Measurements from ENCODE around the gene CACNA1A. TPM values are rescaled to one million over a fixed set of nuclear protein-coding genes. Genes with fewer than 3 reads are reported as not detected.
"Not testable (repeated sequence)": the region's sequence is repeated elsewhere in the genome, so short reads cannot be mapped to it uniquely, and the experiment has no call there.

CACNA1A gene
- total RNA-seq = 0.21 TPM

- no peaks in the 10 kb centered on the region for H3K9me3 ChIP-seq (ENCODE audit: low read depth, low read length)
- no peaks in the 10 kb centered on the region for H3K4me1 ChIP-seq (ENCODE audit: insufficient read depth, low read length)
- no peak within 1 kb of the TSS for H3K4me3 ChIP-seq (ENCODE audit: low read length)
- H3K27me3 ChIP-seq (ENCODE audit: insufficient read depth, low read length) = peaks cover 46% of the 10 kb centered on the region
These were observed at the start of gene CACNA1A for GRCh38 chr19:13506471-13506820. CACNA1A (minus strand) TSS chr19:13506479; CDS start chr19:13506224, 255 bp downstream.

DNA sequence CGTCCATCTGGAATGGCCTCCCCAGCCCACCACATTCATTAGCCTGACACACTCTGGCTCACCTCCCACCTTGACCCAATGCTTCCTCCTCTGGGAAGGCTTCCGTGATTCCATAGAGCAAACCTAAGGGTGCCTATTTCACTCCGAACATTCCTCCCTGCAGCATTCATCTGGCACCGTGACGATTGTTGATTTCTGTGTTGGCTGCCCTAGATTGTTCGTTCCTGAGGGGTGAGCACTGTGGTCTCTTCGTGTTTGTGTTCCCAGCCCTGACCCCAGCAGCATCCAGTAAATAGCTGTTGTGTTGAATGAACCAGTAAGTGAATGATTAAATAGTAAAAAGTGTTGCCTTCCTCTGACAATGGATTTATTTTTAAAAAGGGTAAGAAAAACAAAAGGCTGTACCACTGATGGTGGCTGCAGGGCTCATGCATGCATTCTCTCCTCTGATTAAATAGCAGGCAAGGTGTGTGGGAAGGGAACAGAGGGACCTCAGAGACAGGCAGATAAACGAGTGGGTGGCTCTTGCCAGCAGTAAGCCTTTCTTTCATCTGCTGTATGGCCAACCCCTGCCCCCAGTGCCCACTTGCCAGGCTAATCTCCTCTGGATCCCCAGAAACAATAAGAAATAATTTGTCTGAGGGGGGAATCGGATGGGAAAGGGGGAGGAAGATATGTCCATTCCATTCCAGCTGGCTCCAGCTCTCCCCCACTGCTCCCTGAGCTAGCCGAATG, 48.4 kb upstream of the CACNA1A start:
- Histone ChIP-seq H3K4me1 (ENCODE audit: insufficient read depth, low read length) (no peaks in the 10 kb centered on the region), H3K9me3 (ENCODE audit: low read depth, low read length) (no peaks in the 10 kb centered on the region), H3K27me3 (ENCODE audit: insufficient read depth, low read length) (peaks cover 5% of the 10 kb centered on the region), H3K4me3 (ENCODE audit: low read length) (no peak overlapping the region)

GRCh38 chr19:13553880-13554400, 47.7 kb upstream of the CACNA1A start:
- no peak overlapping the region for H3K4me3 ChIP-seq (ENCODE audit: low read length)
- no peaks in the 10 kb centered on the region for H3K9me3 ChIP-seq (ENCODE audit: low read depth, low read length)
- H3K4me1 ChIP-seq (ENCODE audit: insufficient read depth, low read length) = no peaks in the 10 kb centered on the region
- H3K27me3 ChIP-seq (ENCODE audit: insufficient read depth, low read length) = peaks cover 5% of the 10 kb centered on the region

- Histone ChIP-seq H3K27me3 (ENCODE audit: insufficient read depth, low read length) (peaks cover 2% of the 10 kb centered on the region), H3K4me3 (ENCODE audit: low read length) (no peak overlapping the region), H3K4me1 (ENCODE audit: insufficient read depth, low read length) (no peaks in the 10 kb centered on the region), H3K9me3 (ENCODE audit: low read depth, low read length) (no peaks in the 10 kb centered on the region)
These were observed 41.9 kb upstream of the CACNA1A start for GRCh38 chr19:13548131-13548530.

DNA sequence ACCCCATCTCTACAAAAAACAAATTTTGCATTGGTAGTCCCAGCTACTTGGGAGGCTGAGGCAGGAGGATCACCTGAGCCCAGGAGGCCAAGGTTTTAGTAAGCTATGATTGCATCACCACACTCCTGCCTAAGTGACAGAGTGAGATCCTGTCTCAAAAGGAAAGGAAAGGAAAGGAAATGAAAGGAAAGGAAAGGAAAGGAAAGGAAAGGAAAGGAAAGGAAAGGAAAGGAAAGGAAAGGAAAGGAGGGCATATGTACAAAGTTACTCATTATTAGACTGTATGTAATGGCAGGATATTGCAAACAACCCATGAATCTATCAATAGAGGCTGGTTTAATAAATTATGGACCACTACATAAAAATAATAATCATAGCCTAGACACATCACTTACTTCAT, 40.8 kb upstream of the CACNA1A start:
- H3K9me3 ChIP-seq (ENCODE audit: low read depth, low read length) = no peaks in the 10 kb centered on the region
- peaks cover 2% of the 10 kb centered on the region for H3K27me3 ChIP-seq (ENCODE audit: insufficient read depth, low read length)
- H3K4me3 ChIP-seq (ENCODE audit: low read length) = no peak overlapping the region
- H3K4me1 ChIP-seq (ENCODE audit: insufficient read depth, low read length) = no peaks in the 10 kb centered on the region

GRCh38 chr19:13544423-13544822, 38.1 kb upstream of the CACNA1A start:
- H3K9me3 ChIP-seq (ENCODE audit: low read depth, low read length) = no peaks in the 10 kb centered on the region

DNA sequence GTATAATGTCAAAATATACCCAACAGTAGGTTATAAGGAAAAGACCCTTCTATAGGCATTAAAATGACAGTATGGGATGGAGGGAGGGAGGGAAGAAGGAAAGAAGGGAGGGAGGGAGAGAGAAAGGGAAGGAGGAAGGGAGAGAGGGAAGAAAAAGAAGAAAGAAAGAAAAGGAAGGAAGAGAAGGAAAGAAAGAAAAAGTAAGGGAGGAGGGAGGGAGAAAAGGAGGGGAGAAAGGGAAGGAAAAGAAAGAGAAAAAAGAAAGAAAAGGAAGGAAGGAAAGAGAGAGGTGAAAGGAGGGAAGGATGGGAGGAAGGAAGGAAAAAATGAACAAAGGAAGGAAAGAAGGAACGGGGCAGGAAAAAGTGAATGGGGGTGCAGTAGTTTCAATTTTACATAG, 35.3 kb upstream of the CACNA1A start:
- H3K9me3 ChIP-seq (ENCODE audit: low read depth, low read length) = no peaks in the 10 kb centered on the region
- no peaks in the 10 kb centered on the region for H3K4me1 ChIP-seq (ENCODE audit: insufficient read depth, low read length)
- no peak overlapping the region for H3K4me3 ChIP-seq (ENCODE audit: low read length)
- no peaks in the 10 kb centered on the region for H3K27me3 ChIP-seq (ENCODE audit: insufficient read depth, low read length)

More at GRCh38 chr19:13544423-13544822, 38.1 kb upstream of the CACNA1A start:
- Histone ChIP-seq H3K4me1 (ENCODE audit: insufficient read depth, low read length) (no peaks in the 10 kb centered on the region), H3K4me3 (ENCODE audit: low read length) (no peak overlapping the region), H3K27me3 (ENCODE audit: insufficient read depth, low read length) (no peaks in the 10 kb centered on the region)

DNA sequence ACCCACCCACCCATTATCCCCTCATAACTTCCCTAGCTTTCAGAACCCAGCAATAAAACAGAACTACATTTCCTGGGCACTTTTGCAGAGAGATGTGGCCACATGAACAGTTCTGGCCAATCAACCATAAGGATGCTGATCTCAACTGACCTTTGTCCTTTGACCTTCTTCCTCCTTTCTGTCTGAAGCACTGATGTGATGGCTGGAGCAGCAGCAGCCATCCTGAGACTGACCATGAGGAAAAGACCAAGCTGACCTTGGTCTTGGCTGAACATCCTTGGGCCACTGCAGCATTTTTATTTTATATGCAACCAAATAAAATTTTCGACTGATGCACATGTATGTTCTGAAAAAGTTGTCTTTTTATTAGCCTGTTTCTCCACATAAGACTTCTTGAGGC, 33.1 kb upstream of the CACNA1A start:
- no peak overlapping the region for H3K4me3 ChIP-seq (ENCODE audit: low read length)
- no peaks in the 10 kb centered on the region for H3K4me1 ChIP-seq (ENCODE audit: insufficient read depth, low read length)
- no peaks in the 10 kb centered on the region for H3K9me3 ChIP-seq (ENCODE audit: low read depth, low read length)

GRCh38 chr19:13538601-13539253, 32.4 kb upstream of the CACNA1A start:
- Histone ChIP-seq H3K9me3 (ENCODE audit: low read depth, low read length) (no peaks in the 10 kb centered on the region), H3K4me3 (ENCODE audit: low read length) (no peak overlapping the region), H3K4me1 (ENCODE audit: insufficient read depth, low read length) (no peaks in the 10 kb centered on the region), H3K27me3 (ENCODE audit: insufficient read depth, low read length) (no peaks in the 10 kb centered on the region)

More for the DNA sequence above, 33.1 kb upstream of the CACNA1A start:
- H3K27me3 ChIP-seq (ENCODE audit: insufficient read depth, low read length) = no peaks in the 10 kb centered on the region

DNA sequence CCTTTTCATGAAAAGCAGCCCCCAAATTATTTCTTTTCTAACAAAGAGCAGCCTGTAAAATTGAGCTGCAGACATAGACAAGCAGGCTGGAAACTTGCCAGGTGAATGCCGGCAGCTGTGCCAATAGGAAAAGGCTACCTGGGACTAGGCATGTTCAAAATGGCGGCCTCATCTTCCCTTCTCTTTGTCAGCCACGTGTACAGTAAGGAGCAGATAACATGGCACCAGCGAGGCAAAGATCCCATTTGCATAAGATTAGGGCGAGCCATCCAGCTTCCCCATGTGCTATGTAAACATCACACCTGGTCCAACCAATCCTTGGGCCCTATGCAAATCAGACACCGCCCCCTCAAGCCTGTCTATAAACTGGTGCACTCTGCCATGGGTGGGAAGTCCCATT, 31.2 kb upstream of the CACNA1A start:
- H3K4me1 ChIP-seq (ENCODE audit: insufficient read depth, low read length) = no peaks in the 10 kb centered on the region
- no peaks in the 10 kb centered on the region for H3K9me3 ChIP-seq (ENCODE audit: low read depth, low read length)
- no peak overlapping the region for H3K4me3 ChIP-seq (ENCODE audit: low read length)
- H3K27me3 ChIP-seq (ENCODE audit: insufficient read depth, low read length) = no peaks in the 10 kb centered on the region

DNA sequence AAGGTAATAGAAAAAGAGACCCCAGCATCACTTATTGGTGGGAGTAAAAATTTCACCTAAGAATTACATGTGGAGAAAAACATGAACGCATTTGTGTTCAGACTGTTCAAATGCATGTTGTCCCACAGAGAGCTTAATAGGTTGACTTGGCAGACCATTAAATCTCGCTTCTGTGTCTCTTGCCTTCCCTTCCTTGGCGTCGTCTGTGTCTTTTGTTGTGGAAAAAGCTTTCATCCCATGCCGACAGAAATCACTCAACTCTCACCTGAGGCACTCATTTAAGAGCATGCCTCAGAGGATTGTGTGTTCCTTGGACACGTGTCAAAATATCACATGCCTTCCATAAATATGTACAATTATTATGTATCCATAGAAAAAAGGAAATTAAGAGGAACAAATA, 24.4 kb upstream of the CACNA1A start:
- H3K4me3 ChIP-seq (ENCODE audit: low read length) = no peak overlapping the region
- no peaks in the 10 kb centered on the region for H3K9me3 ChIP-seq (ENCODE audit: low read depth, low read length)
- no peaks in the 10 kb centered on the region for H3K27me3 ChIP-seq (ENCODE audit: insufficient read depth, low read length)
- no peaks in the 10 kb centered on the region for H3K4me1 ChIP-seq (ENCODE audit: insufficient read depth, low read length)

- not testable (repeated sequence) for H3K4me1 ChIP-seq (ENCODE audit: insufficient read depth, low read length); H3K4me3 ChIP-seq (ENCODE audit: low read length); H3K9me3 ChIP-seq (ENCODE audit: low read depth, low read length); H3K27me3 ChIP-seq (ENCODE audit: insufficient read depth, low read length)
These were observed 23.4 kb upstream of the CACNA1A start for GRCh38 chr19:13529721-13530120.

- no peaks in the 10 kb centered on the region for H3K27me3 ChIP-seq (ENCODE audit: insufficient read depth, low read length)
- no peaks in the 10 kb centered on the region for H3K4me1 ChIP-seq (ENCODE audit: insufficient read depth, low read length)
- H3K4me3 ChIP-seq (ENCODE audit: low read length) = no peak overlapping the region
- H3K9me3 ChIP-seq (ENCODE audit: low read depth, low read length) = no peaks in the 10 kb centered on the region
These were observed 20.3 kb upstream of the CACNA1A start for GRCh38 chr19:13526552-13526951.

- Histone ChIP-seq H3K9me3 (ENCODE audit: low read depth, low read length) (peaks cover 19% of the 10 kb centered on the region), H3K4me3 (ENCODE audit: low read length) (no peak overlapping the region), H3K4me1 (ENCODE audit: insufficient read depth, low read length) (no peaks in the 10 kb centered on the region), H3K27me3 (ENCODE audit: insufficient read depth, low read length) (peaks cover 3% of the 10 kb centered on the region)
These were observed 14.8 kb upstream of the CACNA1A start for GRCh38 chr19:13521066-13521465.

DNA sequence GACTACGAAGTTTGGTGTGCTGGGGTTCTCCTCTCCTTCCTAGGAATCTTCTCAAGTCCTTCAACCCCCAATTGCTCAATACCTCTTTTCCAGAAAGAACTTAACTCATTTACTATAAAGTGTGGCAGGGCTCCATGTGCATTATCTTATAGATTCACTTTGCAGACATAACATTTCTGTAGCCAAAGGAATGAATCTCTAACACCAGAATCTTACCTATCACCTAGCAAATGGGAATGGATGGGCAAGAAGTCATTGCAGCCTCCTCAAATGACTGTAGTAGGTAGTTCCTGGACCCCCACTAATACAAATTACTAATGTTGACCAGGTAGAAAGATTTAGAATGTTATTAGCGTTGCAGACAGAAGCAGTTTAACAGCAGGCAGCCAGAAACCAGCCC, 5.7 kb upstream of the CACNA1A start:
- H3K4me3 ChIP-seq (ENCODE audit: low read length) = no peak overlapping the region
- no peaks in the 10 kb centered on the region for H3K4me1 ChIP-seq (ENCODE audit: insufficient read depth, low read length)
- H3K9me3 ChIP-seq (ENCODE audit: low read depth, low read length) = no peaks in the 10 kb centered on the region
- H3K27me3 ChIP-seq (ENCODE audit: insufficient read depth, low read length) = peaks cover 26% of the 10 kb centered on the region
